ENCODE measurements around the gene ZNF487. TPM values are rescaled to one million over a fixed set of nuclear protein-coding genes. Genes with fewer than 3 reads are reported as not detected.
A peak's percentile ranks its signal among the peaks of the same experiment; 100 is the strongest.

Gene ZNF487
- total and polyA plus RNA-seq, 2 of the 13 experiments (the other 11 are each of a cell fraction or from before 2014, with no cell fraction given) = 7.4 to 8.8 TPM

DNA sequence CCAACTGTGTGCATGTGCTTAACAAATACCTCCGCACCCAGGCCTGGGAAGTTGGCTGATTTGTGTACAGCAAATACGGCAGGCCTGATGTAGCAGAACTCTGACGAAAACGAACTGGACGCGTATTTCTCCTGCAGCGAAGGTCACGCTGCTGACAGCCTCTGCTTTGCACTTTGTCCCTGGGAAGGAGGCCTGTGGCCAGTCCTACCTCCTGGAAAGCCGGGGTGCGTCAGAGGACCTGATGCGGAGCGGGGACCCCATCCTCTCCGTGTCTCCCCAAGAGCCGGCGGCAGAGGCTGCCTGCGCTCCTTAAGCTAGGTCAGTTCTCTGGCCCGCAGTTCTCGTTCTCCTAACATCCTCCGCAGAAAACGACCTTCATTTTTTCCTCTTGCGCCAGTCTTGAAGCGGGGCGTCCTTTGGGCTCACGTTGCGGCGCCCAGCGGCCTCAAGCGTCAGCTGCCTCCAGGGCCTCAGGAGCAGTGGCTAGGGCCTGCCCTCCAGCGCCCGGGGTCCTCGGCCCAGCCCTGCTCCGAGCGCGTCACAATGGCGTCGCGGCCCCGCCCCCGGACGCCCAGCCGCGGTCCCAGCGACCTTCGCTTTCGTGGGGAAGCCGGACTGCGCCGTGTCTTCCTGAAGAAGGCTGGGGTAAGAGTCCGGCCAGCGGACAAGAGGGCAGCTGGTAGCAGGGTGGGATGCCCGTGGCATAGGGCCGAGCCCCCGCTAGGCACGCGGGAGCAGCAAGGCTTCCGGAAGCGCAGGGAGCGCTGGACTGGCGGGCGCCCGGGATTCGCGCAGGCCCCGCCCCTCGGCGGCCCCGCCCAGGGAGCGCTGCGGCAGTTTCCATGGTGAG lies at the start of gene ZNF487 (continued):
- no peak for TF ChIP-seq LCORL (IDR thresholded peaks at IDR 0.05)
- TF ChIP-seq LCORL (CRISPR knock-in tag; IDR thresholded peaks at IDR 0.05) = peak; percentile 45
- no peak; the same call in 1 of the 2 replicates for TF ChIP-seq ZNF274 (CRISPR knock-in tag; IDR thresholded peaks at IDR 0.05)
- no peak for TF ChIP-seq ISX (CRISPR knock-in tag; conservative IDR thresholded peaks at IDR 0.05)
- TF ChIP-seq FOXK1 (CRISPR knock-in tag; IDR thresholded peaks at IDR 0.05; ENCODE audit: borderline replicate concordance, low read depth) = peak; percentile 9; the same call in 1 of the 2 replicates
- TF ChIP-seq MYNN (CRISPR knock-in tag; IDR thresholded peaks at IDR 0.05; ENCODE audit: low read depth) = 0 out of 2 replicates have a peak, but pooled peaks have one; percentile 19
- TF ChIP-seq, protein P1, sequence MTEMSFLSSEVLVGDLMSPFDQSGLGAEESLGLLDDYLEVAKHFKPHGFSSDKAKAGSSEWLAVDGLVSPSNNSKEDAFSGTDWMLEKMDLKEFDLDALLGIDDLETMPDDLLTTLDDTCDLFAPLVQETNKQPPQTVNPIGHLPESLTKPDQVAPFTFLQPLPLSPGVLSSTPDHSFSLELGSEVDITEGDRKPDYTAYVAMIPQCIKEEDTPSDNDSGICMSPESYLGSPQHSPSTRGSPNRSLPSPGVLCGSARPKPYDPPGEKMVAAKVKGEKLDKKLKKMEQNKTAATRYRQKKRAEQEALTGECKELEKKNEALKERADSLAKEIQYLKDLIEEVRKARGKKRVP (CRISPR knock-in tag; IDR thresholded peaks at IDR 0.05) = no peak
- no peak; the same call in 1 of the 2 replicates for TF ChIP-seq ZNF383 (CRISPR knock-in tag; IDR thresholded peaks at IDR 0.05; ENCODE audit: borderline replicate concordance)
- peak; percentile 93 for TF ChIP-seq HOXA3 (CRISPR knock-in tag; IDR thresholded peaks at IDR 0.05)
- TF ChIP-seq ZBTB38 (CRISPR knock-in tag; IDR thresholded peaks at IDR 0.05) = peak; percentile 94; the same call in 1 of the 2 replicates
- TF ChIP-seq, protein P2, sequence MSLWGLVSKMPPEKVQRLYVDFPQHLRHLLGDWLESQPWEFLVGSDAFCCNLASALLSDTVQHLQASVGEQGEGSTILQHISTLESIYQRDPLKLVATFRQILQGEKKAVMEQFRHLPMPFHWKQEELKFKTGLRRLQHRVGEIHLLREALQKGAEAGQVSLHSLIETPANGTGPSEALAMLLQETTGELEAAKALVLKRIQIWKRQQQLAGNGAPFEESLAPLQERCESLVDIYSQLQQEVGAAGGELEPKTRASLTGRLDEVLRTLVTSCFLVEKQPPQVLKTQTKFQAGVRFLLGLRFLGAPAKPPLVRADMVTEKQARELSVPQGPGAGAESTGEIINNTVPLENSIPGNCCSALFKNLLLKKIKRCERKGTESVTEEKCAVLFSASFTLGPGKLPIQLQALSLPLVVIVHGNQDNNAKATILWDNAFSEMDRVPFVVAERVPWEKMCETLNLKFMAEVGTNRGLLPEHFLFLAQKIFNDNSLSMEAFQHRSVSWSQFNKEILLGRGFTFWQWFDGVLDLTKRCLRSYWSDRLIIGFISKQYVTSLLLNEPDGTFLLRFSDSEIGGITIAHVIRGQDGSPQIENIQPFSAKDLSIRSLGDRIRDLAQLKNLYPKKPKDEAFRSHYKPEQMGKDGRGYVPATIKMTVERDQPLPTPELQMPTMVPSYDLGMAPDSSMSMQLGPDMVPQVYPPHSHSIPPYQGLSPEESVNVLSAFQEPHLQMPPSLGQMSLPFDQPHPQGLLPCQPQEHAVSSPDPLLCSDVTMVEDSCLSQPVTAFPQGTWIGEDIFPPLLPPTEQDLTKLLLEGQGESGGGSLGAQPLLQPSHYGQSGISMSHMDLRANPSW (CRISPR knock-in tag; IDR thresholded peaks at IDR 0.05; ENCODE audit: borderline replicate concordance) = peak; percentile 91; the same call in 1 of the 2 replicates
- no peak for TF ChIP-seq NFATC3 (CRISPR knock-in tag; IDR thresholded peaks at IDR 0.05)
- peak; percentile 81 for TF ChIP-seq ZNF878 (CRISPR knock-in tag; IDR thresholded peaks at IDR 0.05)
- TF ChIP-seq ZBTB20 (CRISPR knock-in tag; IDR thresholded peaks at IDR 0.05; ENCODE audit: borderline replicate concordance, low read depth) = 0 out of 2 replicates have a peak, but pooled peaks have one; percentile 59
- TF ChIP-seq HNRNPUL1 (IDR thresholded peaks at IDR 0.05; ENCODE audit: low read depth, low read length) = 0 out of 2 replicates have a peak, but pooled peaks have one; percentile 49
- TF ChIP-seq ETV5 (CRISPR knock-in tag; IDR thresholded peaks at IDR 0.05; ENCODE audit: borderline replicate concordance) = peak; percentile 90
- TF ChIP-seq, protein P3, sequence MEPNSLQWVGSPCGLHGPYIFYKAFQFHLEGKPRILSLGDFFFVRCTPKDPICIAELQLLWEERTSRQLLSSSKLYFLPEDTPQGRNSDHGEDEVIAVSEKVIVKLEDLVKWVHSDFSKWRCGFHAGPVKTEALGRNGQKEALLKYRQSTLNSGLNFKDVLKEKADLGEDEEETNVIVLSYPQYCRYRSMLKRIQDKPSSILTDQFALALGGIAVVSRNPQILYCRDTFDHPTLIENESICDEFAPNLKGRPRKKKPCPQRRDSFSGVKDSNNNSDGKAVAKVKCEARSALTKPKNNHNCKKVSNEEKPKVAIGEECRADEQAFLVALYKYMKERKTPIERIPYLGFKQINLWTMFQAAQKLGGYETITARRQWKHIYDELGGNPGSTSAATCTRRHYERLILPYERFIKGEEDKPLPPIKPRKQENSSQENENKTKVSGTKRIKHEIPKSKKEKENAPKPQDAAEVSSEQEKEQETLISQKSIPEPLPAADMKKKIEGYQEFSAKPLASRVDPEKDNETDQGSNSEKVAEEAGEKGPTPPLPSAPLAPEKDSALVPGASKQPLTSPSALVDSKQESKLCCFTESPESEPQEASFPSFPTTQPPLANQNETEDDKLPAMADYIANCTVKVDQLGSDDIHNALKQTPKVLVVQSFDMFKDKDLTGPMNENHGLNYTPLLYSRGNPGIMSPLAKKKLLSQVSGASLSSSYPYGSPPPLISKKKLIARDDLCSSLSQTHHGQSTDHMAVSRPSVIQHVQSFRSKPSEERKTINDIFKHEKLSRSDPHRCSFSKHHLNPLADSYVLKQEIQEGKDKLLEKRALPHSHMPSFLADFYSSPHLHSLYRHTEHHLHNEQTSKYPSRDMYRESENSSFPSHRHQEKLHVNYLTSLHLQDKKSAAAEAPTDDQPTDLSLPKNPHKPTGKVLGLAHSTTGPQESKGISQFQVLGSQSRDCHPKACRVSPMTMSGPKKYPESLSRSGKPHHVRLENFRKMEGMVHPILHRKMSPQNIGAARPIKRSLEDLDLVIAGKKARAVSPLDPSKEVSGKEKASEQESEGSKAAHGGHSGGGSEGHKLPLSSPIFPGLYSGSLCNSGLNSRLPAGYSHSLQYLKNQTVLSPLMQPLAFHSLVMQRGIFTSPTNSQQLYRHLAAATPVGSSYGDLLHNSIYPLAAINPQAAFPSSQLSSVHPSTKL (CRISPR knock-in tag; IDR thresholded peaks at IDR 0.05) = peak; percentile 35; the same call in 1 of the 2 replicates
- TF ChIP-seq, protein P4, sequence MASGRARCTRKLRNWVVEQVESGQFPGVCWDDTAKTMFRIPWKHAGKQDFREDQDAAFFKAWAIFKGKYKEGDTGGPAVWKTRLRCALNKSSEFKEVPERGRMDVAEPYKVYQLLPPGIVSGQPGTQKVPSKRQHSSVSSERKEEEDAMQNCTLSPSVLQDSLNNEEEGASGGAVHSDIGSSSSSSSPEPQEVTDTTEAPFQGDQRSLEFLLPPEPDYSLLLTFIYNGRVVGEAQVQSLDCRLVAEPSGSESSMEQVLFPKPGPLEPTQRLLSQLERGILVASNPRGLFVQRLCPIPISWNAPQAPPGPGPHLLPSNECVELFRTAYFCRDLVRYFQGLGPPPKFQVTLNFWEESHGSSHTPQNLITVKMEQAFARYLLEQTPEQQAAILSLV (CRISPR knock-in tag; IDR thresholded peaks at IDR 0.05; ENCODE audit: borderline replicate concordance) = peak; percentile 88; the same call in 1 of the 2 replicates
- no peak; the same call in 1 of the 2 replicates for TF ChIP-seq MEIS2 (CRISPR knock-in tag; IDR thresholded peaks at IDR 0.05)

All from HepG2 (cell line).